Naive thymus-derived CD4-positive, alpha-beta T cell (primary cell): ENCODE results near the gene ROBO3. TPM values are rescaled to one million over a fixed set of nuclear protein-coding genes. Genes with fewer than 3 reads are reported as not detected.

Source experiments
- ATAC-seq: fragments of 150-1000 bp; cut with Tn5 transposase; 2 replicates; pipeline ENCODE4 v1.10.0; 2021; ENCODE audit warnings: mild to moderate bottlenecking, moderate library complexity
- CTCF ChIA-PET: fragments of 350-600 bp; sonication (Branson Sonifier 250); formaldehyde crosslinking; loops from one replicate; lab custom pipeline; 2021; ENCODE audit warnings: antibody characterized with exemption; lab: Charles Lee
- POLR2A ChIA-PET: fragments of 350-600 bp; sonication (Branson Sonifier 250); formaldehyde crosslinking; loops from one replicate; lab custom pipeline; 2021; ENCODE audit warnings: antibody characterized with exemption, inconsistent platforms; lab: Charles Lee
- DNase-seq, 9 donors: peaks; one replicate each; pipeline versions ENCODE4 v3.0.0 to v3.0.0-alpha.2; 2020 to 2022; ENCODE audit warnings: mixed read lengths in 1 of 9
- H3K27ac ChIP-seq: one replicate; pipeline ENCODE4 v1.7.0; 2013; ENCODE audit warnings: mild to moderate bottlenecking, low read depth, low read length, moderate library complexity
- H3K27me3 ChIP-seq, 2 donors: one replicate each; pipeline ENCODE4 v1.7.0; 2013; ENCODE audit warnings: low read length in 2 of 2, mild to moderate bottlenecking in 2 of 2, moderate library complexity in 2 of 2; ENCODE audit not compliant: control insufficient read depth in 2 of 2, insufficient read depth in 2 of 2
- H3K36me3 ChIP-seq, 3 experiments: 1 replicate in 2 of 3; 2 replicates in 1 of 3; pipeline ENCODE4 v1.7.0; 2013; ENCODE audit warnings: low read length in 3 of 3, mild to moderate bottlenecking in 3 of 3, moderate library complexity in 1 of 3; ENCODE audit not compliant: insufficient read depth in 3 of 3, control insufficient read depth in 2 of 3
- H3K4me1 ChIP-seq, 2 donors: one replicate each; pipeline ENCODE4 v1.7.0; 2013; ENCODE audit warnings: low read length in 2 of 2, mild to moderate bottlenecking in 2 of 2, moderate library complexity in 1 of 2; ENCODE audit not compliant: control insufficient read depth in 2 of 2, insufficient read depth in 2 of 2
- H3K4me3 ChIP-seq: 2 replicates; pipeline ENCODE4 v1.7.0; 2013; ENCODE audit warnings: mild to moderate bottlenecking, low read length
- H3K9me3 ChIP-seq, 3 experiments: 1 replicate in 2 of 3; 2 replicates in 1 of 3; pipeline ENCODE4 v1.7.0; 2013; ENCODE audit warnings: low read length in 3 of 3; ENCODE audit not compliant: control insufficient read depth in 2 of 3
- H3K27ac Mint-ChIP-seq, 9 donors: one replicate each; pipeline ENCODE4 v1.8.0; 2020 to 2022; ENCODE audit warnings: mixed read lengths in 9 of 9, mild to moderate bottlenecking in 8 of 9, moderate library complexity in 5 of 9, inconsistent platforms in 2 of 9
- H3K27me3 Mint-ChIP-seq, 5 donors: one replicate each; pipeline ENCODE4 v1.8.0; 2021 to 2022; ENCODE audit warnings: mixed read lengths in 5 of 5, mild to moderate bottlenecking in 1 of 5
- H3K36me3 Mint-ChIP-seq, 5 donors: one replicate each; pipeline ENCODE4 v1.8.0; 2020 to 2022; ENCODE audit warnings: mixed read lengths in 5 of 5, mild to moderate bottlenecking in 3 of 5, inconsistent platforms in 1 of 5
- H3K4me1 Mint-ChIP-seq, 7 donors: one replicate each; pipeline ENCODE4 v1.8.0; 2020 to 2022; ENCODE audit warnings: mixed read lengths in 7 of 7, mild to moderate bottlenecking in 3 of 7, inconsistent platforms in 1 of 7
- H3K4me3 Mint-ChIP-seq, 10 donors: one replicate each; pipeline ENCODE4 v1.8.0; 2020 to 2022; ENCODE audit warnings: mild to moderate bottlenecking in 10 of 10, mixed read lengths in 10 of 10, moderate library complexity in 6 of 10, inconsistent platforms in 2 of 10
- H3K9me3 Mint-ChIP-seq, 11 donors: one replicate each; pipeline ENCODE4 v1.8.0; 2020 to 2022; ENCODE audit warnings: mixed read lengths in 11 of 11, mild to moderate bottlenecking in 4 of 11, inconsistent platforms in 1 of 11, moderate library complexity in 1 of 11
- intact Hi-C, 2 donors: fragments of 100-400 bp; cut with micrococcal nuclease; formaldehyde crosslinking; loops; one replicate each; pipeline ENCODE4 v1.15.1; 2023
- polyA plus RNA-seq, 2 donors: library from polyadenylated mRNA; unstranded; fragments of 300-500 nt; fragmentation: Illumina TruSeq; gene quantifications; one replicate each; pipeline ENCODE4 v1.2.3, GENCODE V29; 2021
- total RNA-seq, 6 experiments: library from RNA in 5 of 6; stranded (reverse) in 5 of 6; gene quantifications; 1 replicate in 5 of 6; 2 replicates in 1 of 6; pipeline ENCODE4 v1.2.3 and lab custom pipeline; 2021 to 2026

ROBO3 gene, protein sequence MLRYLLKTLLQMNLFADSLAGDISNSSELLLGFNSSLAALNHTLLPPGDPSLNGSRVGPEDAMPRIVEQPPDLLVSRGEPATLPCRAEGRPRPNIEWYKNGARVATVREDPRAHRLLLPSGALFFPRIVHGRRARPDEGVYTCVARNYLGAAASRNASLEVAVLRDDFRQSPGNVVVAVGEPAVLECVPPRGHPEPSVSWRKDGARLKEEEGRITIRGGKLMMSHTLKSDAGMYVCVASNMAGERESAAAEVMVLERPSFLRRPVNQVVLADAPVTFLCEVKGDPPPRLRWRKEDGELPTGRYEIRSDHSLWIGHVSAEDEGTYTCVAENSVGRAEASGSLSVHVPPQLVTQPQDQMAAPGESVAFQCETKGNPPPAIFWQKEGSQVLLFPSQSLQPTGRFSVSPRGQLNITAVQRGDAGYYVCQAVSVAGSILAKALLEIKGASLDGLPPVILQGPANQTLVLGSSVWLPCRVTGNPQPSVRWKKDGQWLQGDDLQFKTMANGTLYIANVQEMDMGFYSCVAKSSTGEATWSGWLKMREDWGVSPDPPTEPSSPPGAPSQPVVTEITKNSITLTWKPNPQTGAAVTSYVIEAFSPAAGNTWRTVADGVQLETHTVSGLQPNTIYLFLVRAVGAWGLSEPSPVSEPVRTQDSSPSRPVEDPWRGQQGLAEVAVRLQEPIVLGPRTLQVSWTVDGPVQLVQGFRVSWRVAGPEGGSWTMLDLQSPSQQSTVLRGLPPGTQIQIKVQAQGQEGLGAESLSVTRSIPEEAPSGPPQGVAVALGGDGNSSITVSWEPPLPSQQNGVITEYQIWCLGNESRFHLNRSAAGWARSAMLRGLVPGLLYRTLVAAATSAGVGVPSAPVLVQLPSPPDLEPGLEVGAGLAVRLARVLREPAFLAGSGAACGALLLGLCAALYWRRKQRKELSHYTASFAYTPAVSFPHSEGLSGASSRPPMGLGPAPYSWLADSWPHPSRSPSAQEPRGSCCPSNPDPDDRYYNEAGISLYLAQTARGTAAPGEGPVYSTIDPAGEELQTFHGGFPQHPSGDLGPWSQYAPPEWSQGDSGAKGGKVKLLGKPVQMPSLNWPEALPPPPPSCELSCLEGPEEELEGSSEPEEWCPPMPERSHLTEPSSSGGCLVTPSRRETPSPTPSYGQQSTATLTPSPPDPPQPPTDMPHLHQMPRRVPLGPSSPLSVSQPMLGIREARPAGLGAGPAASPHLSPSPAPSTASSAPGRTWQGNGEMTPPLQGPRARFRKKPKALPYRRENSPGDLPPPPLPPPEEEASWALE (N-terminal part only)
- 10 to 100 TPM in 4 of 5 experiments, 1 to 10 TPM in 1; 8.1 to 51.3 (median 38.0) TPM for total RNA-seq
- 1 to 10 TPM; 3.6 to 8.5 TPM for polyA plus RNA-seq
- 31.9 reads per million, percentile 61 among the genes with 10 or more reads in this experiment for total RNA-seq (lab: John Stamatoyannopoulos, UW)

DNA sequence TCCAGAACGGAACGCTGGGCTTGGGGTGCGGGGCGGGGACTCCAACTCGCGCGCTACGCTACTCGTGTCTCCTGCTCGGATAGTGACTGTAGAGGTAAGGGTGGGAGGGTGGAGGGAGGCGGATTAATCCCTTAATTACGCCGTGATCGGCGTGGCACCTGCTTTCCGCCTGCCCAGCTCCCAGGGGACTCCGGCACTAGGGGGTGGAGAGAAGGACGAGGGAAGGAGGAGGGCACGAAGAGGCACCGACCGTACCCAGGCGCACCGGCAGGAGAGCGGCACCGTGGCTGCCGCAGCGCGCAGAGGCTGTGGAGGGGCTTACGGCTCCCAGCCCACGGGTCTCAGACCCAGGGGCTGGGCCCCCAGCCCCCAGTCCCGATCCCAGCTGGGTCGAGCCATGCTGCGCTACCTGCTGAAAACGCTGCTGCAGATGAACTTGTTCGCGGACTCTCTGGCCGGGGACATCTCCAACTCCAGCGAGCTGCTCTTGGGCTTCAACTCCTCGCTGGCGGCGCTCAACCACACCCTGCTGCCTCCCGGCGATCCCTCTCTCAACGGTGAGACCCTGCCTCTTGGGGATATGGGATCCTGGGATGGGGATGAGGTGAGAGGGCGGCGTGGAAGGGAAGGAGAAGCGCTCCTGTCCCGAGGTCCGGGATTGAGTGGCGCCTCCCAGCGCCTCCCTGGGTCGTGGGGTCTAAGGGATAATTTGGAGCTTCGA lies at the start of gene ROBO3:
TSS of gene ROBO3 (plus strand) at position 252 of the 721 bp plus-strand sequence. CDS start at position 398, 146 bp downstream.
- peaks cover 7 to 67% (median 43%) of the 10 kb centered on the region in 7 donors for H3K4me1 Mint-ChIP-seq
- CTCF ChIA-PET = interaction anchor here (0.9 to 2.4 kb wide), 5 partner anchors 11 to 203 kb away, joined by 3 to 8 read pairs (median 3); no protein-coding TSS in a partner anchor
- H3K27me3 Mint-ChIP-seq = peaks cover 81 to 97% (median 92%) of the 10 kb centered on the region in 5 donors
- Histone ChIP-seq H3K36me3 (no peaks in the 10 kb centered on the region), H3K4me3 (no peak within 1 kb of the TSS), H3K27ac (no peak within 1 kb of the TSS), H3K9me3 (no peaks in the 10 kb centered on the region), H3K27me3 (peaks cover 20 to 68% of the 10 kb centered on the region in 2 donors), H3K4me1 (peaks cover 5 to 29% of the 10 kb centered on the region in 2 donors)
- intact Hi-C loops = loop anchor here in 1 of 2 donors (5.0 kb wide), 1 partner anchor 297 kb away; the partner anchor contains the start of gene PKNOX2
- ATAC-seq (no peak), DNase-seq (no peak)
- POLR2A ChIA-PET = interaction anchor here (0.6 kb wide), 1 partner anchor 119 kb away, joined by 3 read pairs; no protein-coding TSS in a partner anchor
- peaks cover 0 to 5% (median 0%) of the 10 kb centered on the region in 11 donors for H3K9me3 Mint-ChIP-seq
- peak within 1 kb of the TSS in 7 of 10 donors; percentile 37 to 68 (median 52) for H3K4me3 Mint-ChIP-seq
- peaks cover 0 to 8% (median 0%) of the 10 kb centered on the region in 5 donors for H3K36me3 Mint-ChIP-seq
- H3K27ac Mint-ChIP-seq = peak within 1 kb of the TSS in 1 of 9 donors; percentile 54

DNA sequence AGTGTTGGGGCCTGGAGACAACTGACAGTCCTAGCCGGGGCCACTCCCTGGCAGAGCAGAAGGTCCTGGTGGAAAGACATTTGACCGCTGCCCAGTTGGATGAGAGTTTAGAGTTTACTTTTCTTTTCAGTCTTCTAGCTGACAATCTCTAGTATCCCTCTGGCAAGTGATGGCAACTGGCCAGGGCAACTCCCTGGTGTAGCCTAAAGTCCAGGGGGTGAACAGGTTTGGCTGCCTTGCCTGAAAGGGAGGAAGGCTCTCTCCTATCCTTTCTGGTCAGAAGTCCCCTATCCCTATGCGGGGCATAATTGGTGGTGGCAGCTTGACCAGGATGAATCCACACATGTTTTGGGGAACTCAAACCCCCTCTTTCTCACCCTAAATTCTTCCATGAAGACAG lies 48.2 kb upstream of the ROBO3 start:
- Mint-ChIP-seq H3K9me3 (no peaks in the 10 kb centered on the region), H3K27ac (no peak overlapping the region), H3K36me3 (no peaks in the 10 kb centered on the region), H3K4me3 (no peak overlapping the region), H3K4me1 (no peaks in the 10 kb centered on the region), H3K27me3 (peaks cover 34 to 58% (median 42%) of the 10 kb centered on the region in 5 donors)
- ATAC-seq = no peak
- Histone ChIP-seq H3K27me3 (peaks cover 0 to 6% of the 10 kb centered on the region in 2 donors), H3K36me3 (no peaks in the 10 kb centered on the region), H3K4me1 (no peaks in the 10 kb centered on the region), H3K4me3 (no peak overlapping the region), H3K9me3 (no peaks in the 10 kb centered on the region), H3K27ac (no peak overlapping the region)
- DNase-seq = no peak
- intact Hi-C loops = no loop called here
- ChIA-PET CTCF (interaction anchor here (1.8 kb wide), 1 partner anchor 147 kb away, joined by 4 read pairs; no protein-coding TSS in a partner anchor), POLR2A (no interaction called here)

DNA sequence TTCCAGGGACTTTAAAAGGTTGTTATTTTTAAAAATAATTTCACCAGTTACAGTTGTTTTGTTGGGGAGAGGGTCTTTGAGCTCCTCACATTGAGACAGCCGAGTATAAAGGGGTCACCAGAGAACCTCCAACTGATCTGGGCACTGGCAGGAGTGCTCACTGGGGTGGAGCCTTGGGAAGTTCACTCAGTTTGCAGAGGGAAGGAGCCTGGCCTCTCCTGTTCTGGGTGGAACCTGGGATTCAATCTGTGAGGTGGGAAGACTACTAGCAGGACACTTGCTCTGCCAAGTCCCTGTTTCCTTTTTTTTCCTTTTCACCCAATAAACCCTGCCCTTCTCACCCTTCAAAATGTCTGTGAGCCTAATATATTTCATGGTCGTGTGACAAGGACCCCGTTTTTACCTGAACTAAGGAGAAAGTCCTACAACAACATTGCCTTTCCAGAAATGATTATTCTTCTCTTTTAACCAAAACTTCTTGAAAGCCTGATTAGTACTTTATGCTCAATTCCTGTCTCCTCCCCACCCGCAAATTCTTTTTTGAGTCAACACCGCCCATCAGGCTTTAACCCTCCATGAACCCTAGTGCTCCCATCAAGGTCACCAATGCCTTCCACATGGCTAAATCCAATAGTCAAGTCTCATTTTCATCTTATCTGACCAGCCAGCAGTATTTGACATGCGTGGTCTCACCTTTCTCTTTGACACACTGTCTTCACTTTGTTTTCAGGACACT lies 43.1 kb upstream of the ROBO3 start:
- H3K27me3 ChIP-seq = peaks cover 0 to 9% of the 10 kb centered on the region in 2 donors
- no peaks in the 10 kb centered on the region for H3K4me1 Mint-ChIP-seq
- H3K36me3 ChIP-seq = no peaks in the 10 kb centered on the region
- no peak overlapping the region for H3K27ac ChIP-seq
- H3K27me3 Mint-ChIP-seq = peaks cover 22 to 50% (median 34%) of the 10 kb centered on the region in 5 donors
- H3K9me3 ChIP-seq = no peaks in the 10 kb centered on the region
- intact Hi-C loops = no loop called here
- POLR2A ChIA-PET = interaction anchor here (0.6 to 1.6 kb wide), 2 partner anchors 21 to 40 kb away, joined by 3 to 5 read pairs; no protein-coding TSS in a partner anchor
- H3K36me3 Mint-ChIP-seq = peaks cover 0 to 5% (median 0%) of the 10 kb centered on the region in 5 donors
- no peaks in the 10 kb centered on the region for H3K9me3 Mint-ChIP-seq
- H3K4me1 ChIP-seq = no peaks in the 10 kb centered on the region
- H3K4me3 Mint-ChIP-seq = no peak overlapping the region
- no peak overlapping the region for H3K27ac Mint-ChIP-seq
- CTCF ChIA-PET = no interaction called here
- no peak for ATAC-seq
- H3K4me3 ChIP-seq = no peak overlapping the region
- no peak for DNase-seq

DNA sequence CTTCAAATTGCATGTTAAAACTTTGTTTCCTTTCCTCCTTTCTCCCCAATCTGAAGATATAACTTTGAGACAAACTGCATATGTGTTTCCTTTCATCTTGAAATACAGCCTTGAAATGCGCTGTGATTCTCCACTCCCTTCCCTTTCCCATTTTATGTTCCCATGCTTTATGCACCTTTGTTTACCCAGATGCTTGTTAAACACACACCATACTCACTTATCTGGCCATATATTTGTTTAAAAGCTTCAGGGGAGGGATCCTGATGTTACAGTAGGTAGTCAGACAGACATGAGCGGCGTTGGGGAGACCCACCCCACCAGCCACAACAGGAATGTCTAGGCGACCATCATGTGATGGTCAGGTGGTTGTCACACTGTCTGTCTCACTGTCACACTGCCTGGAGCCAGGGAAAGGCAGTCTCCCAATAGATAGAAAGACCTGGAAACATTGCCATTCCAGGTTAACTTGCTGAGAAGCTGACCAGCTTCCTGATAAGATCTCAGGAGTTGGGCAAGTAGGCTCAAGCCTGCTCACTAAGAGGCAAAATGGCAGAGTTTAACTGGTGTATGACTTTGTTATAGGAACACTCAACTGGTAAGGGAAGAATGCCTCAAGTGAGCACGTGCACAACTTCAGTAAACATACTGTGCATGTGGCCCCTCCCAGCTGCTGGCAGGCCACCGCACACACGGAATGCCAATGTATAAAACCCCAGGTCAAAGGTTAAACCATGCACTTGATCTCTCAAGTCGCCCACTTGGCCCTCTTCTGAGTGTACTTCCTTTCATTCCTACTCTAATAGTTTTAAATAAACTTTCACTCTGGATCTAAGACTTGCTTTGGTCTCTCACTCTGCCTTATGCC lies 41.5 kb upstream of the ROBO3 start:
- CTCF ChIA-PET = no interaction called here
- peaks cover 0 to 5% (median 0%) of the 10 kb centered on the region in 5 donors for H3K36me3 Mint-ChIP-seq
- H3K4me1 Mint-ChIP-seq = no peaks in the 10 kb centered on the region
- ATAC-seq (no peak), DNase-seq (no peak)
- H3K27me3 ChIP-seq = peaks cover 0 to 9% of the 10 kb centered on the region in 2 donors
- no peak overlapping the region for H3K4me3 Mint-ChIP-seq
- H3K9me3 Mint-ChIP-seq = no peaks in the 10 kb centered on the region
- peaks cover 14 to 36% (median 30%) of the 10 kb centered on the region in 5 donors for H3K27me3 Mint-ChIP-seq
- H3K27ac ChIP-seq = no peak overlapping the region
- no peaks in the 10 kb centered on the region for H3K36me3 ChIP-seq
- no peak overlapping the region for H3K27ac Mint-ChIP-seq
- intact Hi-C loops = no loop called here
- no peaks in the 10 kb centered on the region for H3K4me1 ChIP-seq
- POLR2A ChIA-PET = no interaction called here
- no peaks in the 10 kb centered on the region for H3K9me3 ChIP-seq
- H3K4me3 ChIP-seq = no peak overlapping the region

DNA sequence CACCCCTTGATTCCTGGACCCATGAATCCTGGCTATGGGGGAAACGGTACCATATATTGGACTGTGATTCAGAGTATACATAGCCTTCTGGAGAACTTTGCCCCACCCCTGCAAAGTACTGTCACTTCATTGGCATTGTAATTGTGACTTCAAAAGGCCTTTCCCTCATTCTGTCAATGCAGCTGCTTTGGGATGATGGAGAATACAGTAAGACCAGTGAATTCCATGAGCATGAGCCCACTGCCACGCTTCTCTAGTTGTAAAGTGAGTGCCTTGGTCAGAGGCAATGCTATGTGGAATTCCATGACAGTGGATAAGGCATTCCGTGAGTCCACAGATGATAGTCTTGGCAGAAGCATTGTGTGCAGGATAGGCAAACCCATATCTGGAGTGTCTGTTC lies 39.4 kb upstream of the ROBO3 start:
- Histone ChIP-seq H3K4me3 (no peak overlapping the region), H3K36me3 (no peaks in the 10 kb centered on the region), H3K27me3 (peaks cover 0 to 3% of the 10 kb centered on the region in 2 donors), H3K27ac (no peak overlapping the region), H3K9me3 (no peaks in the 10 kb centered on the region), H3K4me1 (no peaks in the 10 kb centered on the region)
- ATAC-seq = no peak
- H3K27ac Mint-ChIP-seq = no peak overlapping the region
- H3K4me1 Mint-ChIP-seq = no peaks in the 10 kb centered on the region
- intact Hi-C loops = no loop called here
- H3K4me3 Mint-ChIP-seq = no peak overlapping the region
- POLR2A ChIA-PET = no interaction called here
- peaks cover 14 to 34% (median 22%) of the 10 kb centered on the region in 5 donors for H3K27me3 Mint-ChIP-seq
- peaks cover 0 to 5% (median 0%) of the 10 kb centered on the region in 5 donors for H3K36me3 Mint-ChIP-seq
- no peak for DNase-seq
- CTCF ChIA-PET = no interaction called here
- H3K9me3 Mint-ChIP-seq = no peaks in the 10 kb centered on the region
